CD1c-positive myeloid dendritic cell (primary cell): Measurements from ENCODE around the gene MEGF11.

Experiments used
- DNase-seq: peaks from one replicate; pipeline ENCODE4 v3.0.0-alpha.2; 2016; ENCODE audit errors: extremely low spot score

Gene MEGF11

GRCh38 chr15:65944404-65944803, 309.1 kb downstream of the MEGF11 start:
- DNase-seq = no peak

GRCh38 chr15:65942436-65942835, 311.1 kb downstream of the MEGF11 start:
- no peak for DNase-seq

DNA sequence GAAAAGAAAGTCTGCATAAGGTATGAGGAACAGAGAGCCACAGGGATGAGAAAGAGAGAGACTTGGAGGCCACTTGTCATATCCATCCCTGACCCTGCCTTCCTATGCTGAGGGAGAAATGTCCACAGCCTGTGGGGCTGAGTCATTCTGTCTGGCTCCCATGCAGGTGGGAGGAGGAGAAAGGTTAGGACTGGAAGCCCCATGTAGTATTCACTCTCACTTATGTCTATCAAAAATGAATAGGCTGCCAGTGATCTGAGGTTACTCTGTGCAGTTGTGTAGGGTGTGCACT, 313.0 kb downstream of the MEGF11 start:
- DNase-seq = no peak

DNA sequence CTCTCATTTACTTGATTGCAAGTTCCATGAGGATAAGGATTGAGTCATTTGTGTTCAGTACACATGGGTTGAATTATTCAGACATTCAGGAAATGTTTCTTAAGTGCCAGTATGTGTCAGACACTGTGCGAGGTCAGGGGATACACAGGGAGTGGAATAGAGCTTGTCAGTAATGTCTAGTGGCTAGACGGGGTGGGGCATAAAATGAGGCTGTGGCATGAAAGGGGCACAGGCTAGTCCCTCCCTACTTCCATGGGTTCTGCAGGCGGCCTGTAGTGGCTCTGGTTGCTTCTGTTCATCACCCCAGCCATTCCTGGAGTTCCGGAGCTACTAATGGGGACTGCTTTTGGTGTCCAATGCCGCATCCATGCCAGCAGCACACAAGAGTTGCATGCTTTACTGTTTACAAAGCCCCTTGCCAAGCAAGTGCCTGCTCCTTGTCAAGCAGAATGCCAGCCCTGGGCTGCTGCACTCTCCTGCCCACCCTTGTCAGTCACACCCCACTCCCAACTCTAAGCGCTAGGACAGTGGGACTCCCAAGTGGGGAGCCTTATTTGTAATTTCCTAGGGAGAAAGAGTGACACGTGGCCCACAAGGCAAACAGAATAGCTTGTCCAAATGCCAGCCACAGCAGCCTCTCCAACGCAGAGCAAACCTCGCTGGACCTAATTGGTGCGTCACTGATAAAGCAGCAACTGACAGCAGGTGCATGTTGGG, 313.5 kb downstream of the MEGF11 start:
- no peak for DNase-seq

GRCh38 chr15:65938604-65939003, 314.9 kb downstream of the MEGF11 start:
- DNase-seq = no peak

DNA sequence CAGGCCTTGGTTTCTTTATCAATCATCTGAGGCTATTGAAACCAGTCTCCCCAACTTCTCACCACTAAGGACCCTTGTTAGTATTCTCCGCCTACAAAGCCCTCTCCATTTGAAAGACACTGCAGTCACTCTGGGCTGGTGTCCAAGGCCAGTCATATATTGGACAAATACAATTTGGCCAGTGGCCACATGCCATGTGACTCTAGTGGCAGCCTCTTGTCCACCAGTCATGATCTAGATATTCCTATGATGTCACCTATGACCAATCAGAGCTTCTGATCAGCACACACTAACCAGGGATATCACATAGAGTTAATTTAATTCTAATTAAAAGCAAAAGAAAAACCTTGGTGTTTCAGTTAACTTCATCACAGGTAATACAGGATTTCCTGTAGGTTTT, 316.1 kb downstream of the MEGF11 start:
- no peak for DNase-seq

DNA sequence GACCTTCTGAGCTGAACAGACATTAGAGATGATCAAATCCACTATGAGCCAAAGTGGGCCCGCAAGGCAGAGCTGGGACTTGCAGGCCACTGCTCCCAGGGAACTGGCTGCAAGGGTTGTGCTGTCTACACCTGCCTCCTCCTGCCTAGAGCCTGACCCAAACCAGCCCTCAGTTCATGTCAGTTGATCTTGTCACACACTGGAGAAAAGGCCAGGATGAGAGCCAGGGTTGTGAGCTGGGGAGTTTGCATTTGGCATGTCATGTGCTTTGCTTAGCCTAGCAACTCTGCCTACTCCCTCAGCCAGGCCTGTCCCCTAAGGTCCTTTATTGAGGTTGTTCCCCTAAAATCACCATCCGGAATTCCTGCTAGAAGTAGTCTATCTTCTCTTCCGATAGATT, 316.5 kb downstream of the MEGF11 start:
- DNase-seq = no peak

- DNase-seq = no peak
Measured at GRCh38 chr15:65936282-65936681, 317.3 kb downstream of the MEGF11 start.

- no peak for DNase-seq
Measured at GRCh38 chr15:65935391-65935790, 318.2 kb downstream of the MEGF11 start.

DNA sequence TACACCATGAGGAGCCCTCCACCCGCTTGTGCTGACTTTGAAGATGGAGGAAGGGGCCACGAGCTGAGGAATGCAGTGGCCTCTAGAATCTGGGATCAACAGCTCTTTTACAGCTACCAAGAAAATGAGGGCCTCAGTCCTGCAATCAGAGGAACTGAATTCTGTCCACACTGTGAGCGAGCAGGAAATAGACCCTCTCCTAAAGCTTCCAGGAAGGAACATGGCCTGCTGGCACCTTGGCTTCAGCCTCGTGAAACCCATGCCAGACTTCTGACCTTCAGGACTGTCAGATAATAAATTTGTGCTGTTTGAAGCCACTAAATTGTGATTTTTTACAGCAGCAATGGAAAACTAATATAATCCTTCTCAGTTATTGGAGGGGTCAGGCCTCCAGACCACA, 322.3 kb downstream of the MEGF11 start:
- no peak for DNase-seq

- DNase-seq = no peak
Measured at GRCh38 chr15:65930134-65930533, 323.4 kb downstream of the MEGF11 start.

DNA sequence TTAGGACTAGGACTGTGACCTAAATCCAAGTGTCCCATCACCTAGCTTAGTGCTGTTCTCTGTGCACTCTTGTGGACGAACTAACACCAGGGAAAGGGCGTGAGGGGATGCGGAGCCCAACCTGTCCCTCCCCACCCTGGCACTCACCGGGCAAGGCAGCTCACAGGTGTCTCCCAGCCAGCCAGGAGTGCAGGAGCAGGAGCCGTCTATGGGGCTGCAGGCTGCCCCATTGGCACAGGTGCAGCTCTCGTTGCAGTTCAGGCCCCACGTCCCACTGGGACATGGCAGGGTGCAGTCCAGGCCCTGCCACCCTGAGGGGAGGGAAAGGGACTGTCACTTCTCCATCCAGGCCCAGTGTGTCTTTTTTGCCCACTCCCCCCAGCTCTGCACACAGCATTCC, 324.0 kb downstream of the MEGF11 start:
- no peak for DNase-seq

GRCh38 chr15:65927545-65927944, 326.0 kb downstream of the MEGF11 start:
- no peak for DNase-seq

GRCh38 chr15:65926899-65927298, 326.7 kb downstream of the MEGF11 start:
- no peak for DNase-seq

DNA sequence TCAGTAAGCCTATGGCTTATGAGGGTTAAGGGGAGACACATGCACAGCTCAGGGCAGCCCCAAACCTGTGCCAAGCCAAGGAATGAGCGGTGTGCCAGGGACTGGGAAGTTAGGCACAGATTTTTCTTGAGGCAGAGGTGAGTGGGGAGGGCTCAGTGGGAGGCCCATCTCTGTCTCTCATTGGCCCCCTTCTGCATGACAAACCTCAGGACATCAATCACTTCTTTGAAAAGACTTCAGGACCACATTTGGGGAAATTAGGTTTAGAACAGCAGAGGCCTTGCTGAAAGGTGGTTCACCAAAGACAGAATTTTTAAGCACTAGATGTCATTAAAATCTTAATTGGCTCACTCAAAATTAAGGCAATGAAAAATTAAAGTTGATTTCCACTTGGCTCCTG, 327.1 kb downstream of the MEGF11 start:
- no peak for DNase-seq

DNA sequence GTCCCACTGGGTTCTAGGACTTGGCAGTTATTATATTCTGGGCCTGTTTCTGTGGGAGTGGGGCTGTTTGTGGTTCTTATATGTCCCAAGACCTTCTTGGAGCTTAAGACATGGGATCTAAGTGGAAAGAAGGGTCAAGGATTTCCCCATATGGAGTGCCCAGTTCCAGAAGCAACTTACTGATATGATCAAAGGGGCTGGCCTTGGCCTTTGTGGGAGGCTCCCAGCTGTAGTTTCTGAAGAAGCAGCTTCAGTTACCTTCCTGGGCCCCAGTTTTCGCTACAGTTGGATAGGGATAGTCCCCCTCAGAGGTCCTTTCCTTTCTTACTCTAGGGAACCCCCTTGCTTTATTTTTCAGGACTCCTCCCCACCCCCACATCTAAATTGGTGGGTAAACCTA, 328.2 kb downstream of the MEGF11 start:
- DNase-seq = no peak

DNA sequence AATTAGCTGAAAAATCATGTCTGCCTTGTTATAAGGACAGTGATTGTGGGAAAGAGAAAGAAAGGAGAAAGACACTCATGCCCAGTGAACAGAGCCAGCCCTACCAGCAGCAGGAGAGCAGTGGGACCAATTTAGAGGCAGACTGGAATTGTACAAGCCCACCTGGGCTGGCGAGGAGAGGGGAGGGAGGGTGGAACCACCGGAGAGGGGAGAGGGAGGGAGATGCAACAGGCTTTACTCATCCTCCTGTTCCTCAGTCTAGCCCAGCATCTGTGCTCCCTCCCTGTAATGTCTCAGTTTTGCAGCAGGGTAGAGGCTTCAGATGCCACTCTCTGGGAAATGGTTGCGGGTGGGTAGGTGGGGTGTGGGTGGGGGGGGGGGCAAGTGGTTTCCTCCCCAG, 329.5 kb downstream of the MEGF11 start:
- no peak for DNase-seq

GRCh38 chr15:65923264-65923663, 330.3 kb downstream of the MEGF11 start:
- no peak for DNase-seq

- DNase-seq = no peak
Measured at GRCh38 chr15:65922621-65923020, 330.9 kb downstream of the MEGF11 start.

DNA sequence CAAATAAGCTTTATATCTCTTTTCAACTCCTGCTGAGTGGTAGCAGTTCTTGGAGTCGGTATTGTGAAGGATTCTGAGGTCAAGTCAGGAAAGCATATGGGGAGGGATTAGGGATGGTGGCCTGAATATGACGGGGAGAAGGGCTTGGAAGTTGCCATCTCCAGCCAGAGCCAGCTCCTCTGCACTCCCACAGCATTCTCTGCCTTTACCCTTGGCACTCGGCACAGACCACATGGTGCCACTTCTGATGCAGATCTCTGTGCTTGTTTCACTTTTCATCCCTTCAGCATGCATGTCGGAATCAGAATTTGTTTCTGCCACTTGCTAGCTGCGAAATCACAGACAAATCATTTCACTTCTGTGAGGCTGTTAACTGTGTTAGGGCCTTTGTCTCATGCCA, 331.8 kb downstream of the MEGF11 start:
- no peak for DNase-seq

DNA sequence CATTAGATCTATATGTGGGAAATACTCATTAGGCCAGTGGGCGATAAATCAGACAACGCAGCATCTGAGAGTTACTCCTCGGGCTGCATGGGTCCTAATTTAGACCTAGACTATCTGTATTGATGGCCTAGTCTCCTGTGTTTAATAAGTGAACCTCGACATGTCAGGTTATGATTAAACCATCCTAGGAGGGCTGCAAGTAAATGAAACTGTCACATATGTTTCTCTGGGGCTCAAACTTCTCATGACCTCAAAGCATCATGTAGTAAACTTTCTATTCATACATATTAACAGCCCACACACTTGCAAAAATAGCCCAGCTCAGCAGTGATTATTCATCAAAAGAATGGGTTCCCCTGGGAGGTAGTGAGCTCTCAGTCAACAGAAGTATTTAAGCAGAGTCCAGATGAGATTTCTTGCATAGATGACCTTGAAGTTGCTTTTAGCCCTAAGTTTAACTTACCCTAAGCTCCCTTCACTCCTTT, 332.7 kb downstream of the MEGF11 start:
- DNase-seq = no peak

GRCh38 chr15:65920121-65920520, 333.4 kb downstream of the MEGF11 start:
- no peak for DNase-seq

DNA sequence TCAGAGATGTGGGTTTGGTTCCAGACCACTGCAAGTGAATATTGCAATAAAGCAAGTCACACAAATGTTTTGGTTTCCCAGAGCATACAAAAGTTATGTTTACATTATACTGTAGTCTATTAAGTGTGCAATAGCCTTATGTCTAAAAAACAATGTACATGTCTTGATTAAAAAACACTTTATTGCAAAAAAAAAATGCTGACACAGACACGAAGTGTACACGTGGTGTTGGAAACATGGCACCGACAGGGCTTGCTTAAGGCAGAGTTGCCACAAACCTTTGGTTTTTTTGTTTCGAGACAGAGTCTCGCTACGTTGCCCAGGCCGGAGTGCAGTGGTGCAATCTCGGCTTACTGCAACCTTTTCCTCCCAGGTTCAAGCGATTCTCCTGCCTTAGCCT, 334.2 kb downstream of the MEGF11 start:
- no peak for DNase-seq

GRCh38 chr15:65918945-65919344, 334.6 kb downstream of the MEGF11 start:
- no peak for DNase-seq
